Urinary bladder (tissue), 4 donors: ENCODE results near the gene IL17D. TPM values are rescaled to one million over a fixed set of nuclear protein-coding genes. Genes with fewer than 3 reads are reported as not detected.

Experiments used
- DNase-seq: peaks from one replicate; pipeline ENCODE4 v3.0.0-alpha.2; 2015; ENCODE audit errors: extremely low spot score
- H3K27ac ChIP-seq: one replicate; pipeline ENCODE4 v1.5.1; 2013; ENCODE audit warnings: low read depth, mild to moderate bottlenecking, moderate library complexity
- H3K36me3 ChIP-seq: one replicate; pipeline ENCODE4 v1.6.1; 2013; ENCODE audit warnings: mild to moderate bottlenecking, moderate library complexity; ENCODE audit not compliant: insufficient read depth
- H3K4me1 ChIP-seq: one replicate; pipeline ENCODE4 v1.6.1; 2013; ENCODE audit warnings: mild to moderate bottlenecking, moderate library complexity; ENCODE audit not compliant: insufficient read depth
- H3K4me3 ChIP-seq: one replicate; pipeline ENCODE4 v1.5.1; 2013; ENCODE audit warnings: low read depth, low read length
- WGBS: extraction: QIAGEN DNeasy Blood & Tissue Kit; methylation state at CpG from one replicate; pipeline ENCODE4 v1.1.7; 2013; 5-methylcytosine and 5-hydroxymethylcytosine counted together
- polyA plus RNA-seq: library from polyadenylated mRNA; stranded (reverse); fragments of 200-250 nt; gene quantifications from one replicate; pipeline ENCODE4 v1.2.3, GENCODE V29; 2013
- total RNA-seq: library from RNA; depleted of rRNA; stranded (reverse); fragments of >200 nt; gene quantifications from one replicate; pipeline ENCODE4 v1.2.3, GENCODE V29; 2014
- donor health status: healthy with polysubstance abuse.
- donor health status: healthy.

The IL17D gene
- total and polyA plus RNA-seq, 2 donors = 2.4 to 6.8 TPM

GRCh38 chr13:20702530-20702914, 977 bp upstream of the IL17D start:
- DNase-seq = no peak
- no peaks in the 10 kb centered on the region for H3K36me3 ChIP-seq
- H3K27ac ChIP-seq = no peak overlapping the region
- no peaks in the 10 kb centered on the region for H3K4me1 ChIP-seq
- peak overlapping the region; percentile 85 for H3K4me3 ChIP-seq
- whole genome bisulfite sequencing = 40% methylated on average over 9 of the region's 9 CpGs

DNA sequence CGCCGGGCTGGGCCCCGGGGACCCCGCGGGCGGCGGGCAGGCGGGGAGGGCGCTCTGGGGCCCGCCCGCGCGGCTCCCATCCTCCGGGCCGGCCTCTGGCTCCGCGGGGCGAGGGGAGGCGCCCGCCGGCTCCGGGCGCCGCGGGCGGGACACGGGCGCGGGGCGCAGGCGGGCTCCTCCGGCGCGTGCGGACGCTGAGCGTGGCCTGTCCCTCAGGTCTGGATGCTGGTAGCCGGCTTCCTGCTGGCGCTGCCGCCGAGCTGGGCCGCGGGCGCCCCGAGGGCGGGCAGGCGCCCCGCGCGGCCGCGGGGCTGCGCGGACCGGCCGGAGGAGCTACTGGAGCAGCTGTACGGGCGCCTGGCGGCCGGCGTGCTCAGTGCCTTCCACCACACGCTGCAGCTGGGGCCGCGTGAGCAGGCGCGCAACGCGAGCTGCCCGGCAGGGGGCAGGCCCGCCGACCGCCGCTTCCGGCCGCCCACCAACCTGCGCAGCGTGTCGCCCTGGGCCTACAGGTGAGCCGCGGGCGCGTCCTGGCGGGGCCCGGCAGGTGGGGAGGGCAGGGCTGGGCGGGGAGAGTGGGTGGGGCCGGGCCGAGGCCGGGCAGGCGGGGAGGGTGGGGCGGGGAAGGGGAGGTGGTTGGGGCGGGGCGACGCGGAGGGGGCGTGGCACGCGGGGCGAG, 420 bp downstream of the IL17D start:
- H3K27ac ChIP-seq = peak overlapping the region; percentile 26
- DNase-seq = no peak
- H3K4me1 ChIP-seq = no peaks in the 10 kb centered on the region
- WGBS = under 1% methylated on average over 97 of the region's 98 CpGs
- H3K4me3 ChIP-seq = peak overlapping the region; percentile 85
- H3K36me3 ChIP-seq = no peaks in the 10 kb centered on the region

GRCh38 chr13:20704459-20705069, 1.1 kb downstream of the IL17D start:
- H3K4me3 ChIP-seq = peak overlapping the region; percentile 85
- H3K4me1 ChIP-seq = no peaks in the 10 kb centered on the region
- WGBS = 21% methylated on average over 20 of the region's 20 CpGs
- H3K36me3 ChIP-seq = no peaks in the 10 kb centered on the region
- DNase-seq = no peak
- no peak overlapping the region for H3K27ac ChIP-seq

DNA sequence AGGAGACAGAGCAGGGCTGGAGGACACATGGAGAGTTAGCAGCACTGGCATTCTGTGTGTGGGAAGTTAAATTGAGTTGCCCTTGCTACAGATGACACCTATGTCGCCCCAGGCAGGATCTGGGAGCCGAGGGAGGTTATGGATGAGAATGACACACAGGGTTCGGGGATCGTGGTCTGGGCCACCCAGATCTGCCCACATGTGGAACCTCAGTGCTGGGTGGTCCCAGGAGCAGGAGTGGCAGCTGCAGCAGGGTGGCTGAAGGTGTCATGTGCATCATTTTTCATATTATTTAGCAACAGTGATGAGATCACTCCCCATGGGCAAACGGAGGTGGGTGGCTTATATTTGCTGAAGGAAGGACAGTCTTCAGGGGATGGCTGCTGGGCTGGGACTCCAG, 3.2 kb downstream of the IL17D start:
- H3K27ac ChIP-seq = no peak overlapping the region
- H3K36me3 ChIP-seq = no peaks in the 10 kb centered on the region
- H3K4me3 ChIP-seq = no peak overlapping the region
- H3K4me1 ChIP-seq = no peaks in the 10 kb centered on the region
- DNase-seq = no peak
- 93% methylated on average over 5 of the region's 5 CpGs for WGBS

DNA sequence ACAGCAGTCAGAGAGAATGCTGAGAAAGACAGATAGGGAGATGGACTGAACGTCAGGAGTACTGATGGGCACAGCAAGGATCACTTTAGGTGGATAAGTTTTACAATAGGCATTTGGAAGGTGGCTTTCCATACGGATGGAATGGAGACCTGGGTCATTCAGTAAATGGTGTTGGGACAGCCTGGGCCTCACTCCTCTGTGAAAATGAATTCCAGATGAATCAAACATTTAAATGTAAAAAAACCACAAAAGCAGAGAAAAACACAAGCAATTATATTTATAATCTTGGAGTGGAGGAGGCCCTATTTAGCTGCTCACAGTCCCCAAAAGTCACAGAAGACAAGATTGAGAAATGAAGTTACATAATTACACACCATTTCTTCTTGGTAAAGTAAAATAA, 4.7 kb downstream of the IL17D start:
- no peaks in the 10 kb centered on the region for H3K36me3 ChIP-seq
- no peaks in the 10 kb centered on the region for H3K4me1 ChIP-seq
- DNase-seq = no peak
- no peak overlapping the region for H3K27ac ChIP-seq
- no peak overlapping the region for H3K4me3 ChIP-seq
- 74% methylated on average over 2 of the region's 2 CpGs for WGBS

GRCh38 chr13:20709369-20709768, 5.9 kb downstream of the IL17D start:
- no peaks in the 10 kb centered on the region for H3K36me3 ChIP-seq
- H3K4me1 ChIP-seq = no peaks in the 10 kb centered on the region
- WGBS = 88% methylated on average over 8 of the region's 8 CpGs
- H3K27ac ChIP-seq = no peak overlapping the region
- no peak overlapping the region for H3K4me3 ChIP-seq
- DNase-seq = no peak

- Histone ChIP-seq H3K4me1 (no peaks in the 10 kb centered on the region), H3K36me3 (no peaks in the 10 kb centered on the region), H3K4me3 (no peak overlapping the region), H3K27ac (no peak overlapping the region)
- no peak for DNase-seq
- WGBS = 59% methylated on average over 4 of the region's 4 CpGs
These were observed 6.3 kb downstream of the IL17D start for GRCh38 chr13:20709782-20710181.

DNA sequence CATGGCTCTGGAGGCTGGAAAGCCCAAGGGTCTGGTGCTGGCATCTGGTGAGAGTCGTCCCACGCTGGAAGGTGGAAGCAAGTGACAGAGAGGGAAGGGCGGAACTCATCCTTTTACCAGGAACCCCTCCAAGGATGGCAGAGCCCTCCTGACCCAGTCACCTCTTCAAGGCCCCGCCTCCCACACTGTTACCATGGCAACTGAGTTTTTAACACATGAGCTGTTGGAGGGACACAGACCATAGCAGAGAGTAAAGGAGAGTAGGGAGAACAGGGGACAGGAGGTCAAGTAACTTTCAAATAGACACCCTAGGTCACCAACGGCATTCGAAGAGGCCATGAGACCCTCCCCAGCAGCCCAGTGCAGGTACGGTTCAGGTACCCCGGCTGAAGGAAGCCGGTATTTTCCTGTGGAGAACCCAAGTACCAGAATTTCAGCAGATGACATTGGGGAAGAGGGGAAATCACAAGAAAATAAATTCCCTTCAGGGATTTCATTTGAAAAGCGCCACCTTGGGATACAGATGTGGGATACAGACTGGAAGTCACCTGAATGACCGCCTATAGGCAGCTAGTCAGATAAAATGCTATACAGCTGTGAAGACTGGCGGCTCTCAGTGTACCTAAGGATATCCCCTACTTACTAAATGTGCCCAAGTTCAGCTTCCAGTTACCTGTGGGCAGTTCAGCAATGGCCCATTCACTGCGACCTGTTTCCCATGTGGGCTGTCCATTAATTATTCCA, 8.0 kb downstream of the IL17D start:
- WGBS = 86% methylated on average over 13 of the region's 13 CpGs
- no peaks in the 10 kb centered on the region for H3K4me1 ChIP-seq

GRCh38 chr13:20713014-20713376, 9.5 kb downstream of the IL17D start:
- Histone ChIP-seq H3K4me1 (no peaks in the 10 kb centered on the region), H3K36me3 (no peaks in the 10 kb centered on the region), H3K4me3 (no peak overlapping the region), H3K27ac (no peak overlapping the region)
- DNase-seq = no peak
- WGBS = 35% methylated on average over 11 of the region's 11 CpGs

More for the DNA sequence above, 8.0 kb downstream of the IL17D start:
- H3K4me3 ChIP-seq = no peak overlapping the region
- no peak for DNase-seq
- H3K36me3 ChIP-seq = no peaks in the 10 kb centered on the region
- H3K27ac ChIP-seq = no peak overlapping the region

GRCh38 chr13:20713751-20714150, 10.3 kb downstream of the IL17D start:
- H3K27ac ChIP-seq = no peak overlapping the region
- DNase-seq = no peak
- H3K4me3 ChIP-seq = no peak overlapping the region
- no peaks in the 10 kb centered on the region for H3K4me1 ChIP-seq
- WGBS = 60% methylated on average over 11 of the region's 11 CpGs
- H3K36me3 ChIP-seq = no peaks in the 10 kb centered on the region

GRCh38 chr13:20714161-20714560, 10.7 kb downstream of the IL17D start:
- DNase-seq = no peak
- no peaks in the 10 kb centered on the region for H3K4me1 ChIP-seq
- H3K4me3 ChIP-seq = no peak overlapping the region
- no peak overlapping the region for H3K27ac ChIP-seq
- 66% methylated on average over 8 of the region's 8 CpGs for WGBS
- H3K36me3 ChIP-seq = no peaks in the 10 kb centered on the region

- no peaks in the 10 kb centered on the region for H3K4me1 ChIP-seq
- no peaks in the 10 kb centered on the region for H3K36me3 ChIP-seq
- no peak overlapping the region for H3K27ac ChIP-seq
- H3K4me3 ChIP-seq = no peak overlapping the region
- peak; percentile 45 for DNase-seq
- 47% methylated on average over 9 of the region's 9 CpGs for WGBS
These were observed 11.2 kb downstream of the IL17D start for GRCh38 chr13:20714563-20715329.

- H3K4me3 ChIP-seq = no peak overlapping the region
These were observed 11.8 kb downstream of the IL17D start for GRCh38 chr13:20715330-20715712.

More at GRCh38 chr13:20715330-20715712, 11.8 kb downstream of the IL17D start:
- 82% methylated on average over 6 of the region's 6 CpGs for WGBS
- Histone ChIP-seq H3K27ac (no peak overlapping the region), H3K36me3 (no peaks in the 10 kb centered on the region), H3K4me1 (no peaks in the 10 kb centered on the region)
- DNase-seq = no peak
